Measurements from ENCODE around the gene ERC1.
A peak's percentile ranks its signal among the peaks of the same experiment; 100 is the strongest.
"Not testable (repeated sequence)": the region's sequence is repeated elsewhere in the genome, so short reads cannot be mapped to it uniquely, and the experiment has no call there.

The ERC1 gene

DNA sequence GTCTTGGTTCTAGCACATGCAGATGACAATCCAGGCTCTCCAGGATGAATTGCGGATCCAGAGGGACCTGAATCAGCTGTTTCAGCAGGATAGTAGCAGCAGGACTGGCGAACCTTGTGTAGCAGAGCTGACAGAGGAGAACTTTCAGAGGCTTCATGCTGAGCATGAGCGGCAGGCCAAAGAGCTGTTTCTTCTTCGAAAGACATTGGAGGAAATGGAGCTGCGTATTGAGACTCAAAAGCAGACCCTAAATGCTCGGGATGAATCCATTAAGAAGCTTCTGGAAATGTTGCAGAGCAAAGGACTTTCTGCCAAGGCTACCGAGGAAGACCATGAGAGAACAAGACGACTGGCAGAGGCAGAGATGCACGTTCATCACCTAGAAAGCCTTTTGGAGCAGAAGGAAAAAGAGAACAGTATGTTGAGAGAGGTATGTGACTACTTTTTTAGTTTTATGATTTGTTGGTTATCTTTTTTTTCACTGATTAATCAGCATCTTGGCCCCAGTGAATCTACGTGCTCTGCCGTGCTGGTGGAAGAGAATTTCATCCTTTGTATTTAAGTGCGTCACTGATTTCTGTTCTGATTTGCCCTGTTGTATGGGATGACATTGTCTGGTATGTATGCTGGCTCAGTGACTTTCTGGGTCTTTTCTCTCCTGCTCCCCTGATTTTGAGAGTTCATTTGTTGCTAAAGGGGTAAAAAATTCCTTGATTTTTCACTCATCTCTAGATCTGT, 92.3 kb downstream of the ERC1 start:
- no peaks in the 10 kb centered on the region for H3K36me3 ChIP-seq (ENCODE audit: control insufficient read depth in 4 of 4, insufficient read depth in 4 of 4, low read length in 3 of 4)
- no peak overlapping the region for H3K27ac ChIP-seq (ENCODE audit: insufficient read depth in 1 of 2, low read depth in 1 of 2, low read length in 2 of 2, poor library complexity in 1 of 2, severe bottlenecking in 2 of 2)
- no peaks in the 10 kb centered on the region for H3K4me1 ChIP-seq (ENCODE audit: control extremely low read depth in 1 of 4, control insufficient read depth in 4 of 4, insufficient read depth in 4 of 4, low read length in 3 of 4)
- no peaks in the 10 kb centered on the region for H3K9me3 ChIP-seq (ENCODE audit: control extremely low read depth in 1 of 5, control insufficient read depth in 4 of 5, insufficient read depth in 2 of 5, low read depth in 1 of 5, low read length in 4 of 5)
- ChIA-PET CTCF (interaction anchor here (1.2 to 1.4 kb wide), 2 partner anchors 9 to 269 kb away, joined by 3 to 6 read pairs; no protein-coding TSS in a partner anchor), POLR2A (interaction anchor here (0.7 to 0.9 kb wide), 2 partner anchors 30 to 134 kb away, joined by 3 read pairs; partner anchors contain the start of gene RAD52)
- WGBS (ENCODE audit: insufficient coverage) = 97% methylated on average over 11 of the region's 12 CpGs
- H3K4me3 ChIP-seq (ENCODE audit: control insufficient read depth in 1 of 7, extremely low read depth in 1 of 7, insufficient read depth in 4 of 7, low read depth in 2 of 7, low read length in 6 of 7) = no peak overlapping the region
- H3K27me3 ChIP-seq (replicated peaks in 2 of 5; ENCODE audit: control insufficient read depth in 4 of 5, insufficient read depth in 5 of 5, low read length in 4 of 5) = no peaks in the 10 kb centered on the region
- DNase-seq = no peak

DNA sequence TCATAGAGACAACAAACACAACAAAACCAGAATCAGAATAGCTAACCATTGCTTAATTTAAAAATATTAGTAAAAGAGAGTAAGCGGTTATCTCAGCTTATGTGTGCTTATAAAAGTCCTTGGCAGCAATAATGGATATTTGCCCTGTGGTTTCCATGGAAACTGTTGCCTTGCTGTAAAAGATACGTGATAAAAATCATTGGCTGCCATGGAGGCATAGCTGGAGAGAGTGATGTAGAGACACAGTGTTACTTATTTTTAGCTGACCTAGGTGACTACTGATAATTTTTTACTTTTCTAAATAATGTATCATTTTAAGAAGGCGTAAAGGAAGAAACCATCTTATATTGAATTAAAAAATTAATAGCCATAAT, 92.9 kb downstream of the ERC1 start:
- no peaks in the 10 kb centered on the region for H3K9me3 ChIP-seq (ENCODE audit: control extremely low read depth in 1 of 5, control insufficient read depth in 4 of 5, insufficient read depth in 2 of 5, low read depth in 1 of 5, low read length in 4 of 5)
- H3K4me3 ChIP-seq (ENCODE audit: control insufficient read depth in 1 of 7, extremely low read depth in 1 of 7, insufficient read depth in 4 of 7, low read depth in 2 of 7, low read length in 6 of 7) = no peak overlapping the region
- CTCF ChIA-PET = interaction anchor here (1.2 to 1.4 kb wide), 2 partner anchors 9 to 269 kb away, joined by 3 to 6 read pairs; no protein-coding TSS in a partner anchor
- no CpG with 5 or more reads among the region's 3 CpGs for WGBS (ENCODE audit: insufficient coverage)
- no peaks in the 10 kb centered on the region for H3K27me3 ChIP-seq (replicated peaks in 2 of 5; ENCODE audit: control insufficient read depth in 4 of 5, insufficient read depth in 5 of 5, low read length in 4 of 5)
- no peaks in the 10 kb centered on the region for H3K36me3 ChIP-seq (ENCODE audit: control insufficient read depth in 4 of 4, insufficient read depth in 4 of 4, low read length in 3 of 4)
- H3K27ac ChIP-seq (ENCODE audit: insufficient read depth in 1 of 2, low read depth in 1 of 2, low read length in 2 of 2, poor library complexity in 1 of 2, severe bottlenecking in 2 of 2) = no peak overlapping the region
- POLR2A ChIA-PET = interaction anchor here (0.7 to 0.9 kb wide), 2 partner anchors 30 to 134 kb away, joined by 3 read pairs; partner anchors contain the start of gene RAD52
- H3K4me1 ChIP-seq (ENCODE audit: control extremely low read depth in 1 of 4, control insufficient read depth in 4 of 4, insufficient read depth in 4 of 4, low read length in 3 of 4) = no peaks in the 10 kb centered on the region
- DNase-seq = peak; percentile 23 to 50 (median 26)

DNA sequence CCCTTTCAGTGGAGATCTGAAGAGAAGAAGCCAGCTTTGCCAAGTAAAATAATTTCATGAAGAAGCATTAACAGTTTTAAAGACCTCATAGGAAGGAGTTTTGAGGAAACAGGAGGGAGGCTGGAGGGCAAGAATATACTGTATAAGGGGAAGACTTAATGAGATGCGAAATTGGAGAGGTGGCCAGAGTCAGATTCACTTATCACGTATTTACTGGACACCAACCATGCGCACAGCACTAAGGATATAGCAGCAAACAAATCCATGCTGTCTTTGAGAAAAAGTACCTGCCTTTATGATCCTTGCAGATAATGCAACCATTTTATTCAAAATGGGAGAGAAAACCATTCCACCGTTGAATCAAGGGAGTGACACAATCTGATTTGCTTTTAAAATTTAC, 100.3 kb downstream of the ERC1 start:
- ChIA-PET CTCF (interaction anchor here (0.8 to 2.0 kb wide), 4 partner anchors 12 to 521 kb away, joined by 3 to 14 read pairs (median 5); no protein-coding TSS in a partner anchor), POLR2A (no interaction called here)
- no peak overlapping the region for H3K27ac ChIP-seq (ENCODE audit: insufficient read depth in 1 of 2, low read depth in 1 of 2, low read length in 2 of 2, poor library complexity in 1 of 2, severe bottlenecking in 2 of 2)
- no peaks in the 10 kb centered on the region for H3K9me3 ChIP-seq (ENCODE audit: control extremely low read depth in 1 of 5, control insufficient read depth in 4 of 5, insufficient read depth in 2 of 5, low read depth in 1 of 5, low read length in 4 of 5)
- H3K36me3 ChIP-seq (ENCODE audit: control insufficient read depth in 4 of 4, insufficient read depth in 4 of 4, low read length in 3 of 4) = no peaks in the 10 kb centered on the region
- no peak overlapping the region for H3K4me3 ChIP-seq (ENCODE audit: control insufficient read depth in 1 of 7, extremely low read depth in 1 of 7, insufficient read depth in 4 of 7, low read depth in 2 of 7, low read length in 6 of 7)
- H3K4me1 ChIP-seq (ENCODE audit: control extremely low read depth in 1 of 4, control insufficient read depth in 4 of 4, insufficient read depth in 4 of 4, low read length in 3 of 4) = no peaks in the 10 kb centered on the region
- no peaks in the 10 kb centered on the region for H3K27me3 ChIP-seq (replicated peaks in 2 of 5; ENCODE audit: control insufficient read depth in 4 of 5, insufficient read depth in 5 of 5, low read length in 4 of 5)
- 100% methylated on average over 3 of the region's 4 CpGs for WGBS (ENCODE audit: insufficient coverage)
- DNase-seq = no peak

DNA sequence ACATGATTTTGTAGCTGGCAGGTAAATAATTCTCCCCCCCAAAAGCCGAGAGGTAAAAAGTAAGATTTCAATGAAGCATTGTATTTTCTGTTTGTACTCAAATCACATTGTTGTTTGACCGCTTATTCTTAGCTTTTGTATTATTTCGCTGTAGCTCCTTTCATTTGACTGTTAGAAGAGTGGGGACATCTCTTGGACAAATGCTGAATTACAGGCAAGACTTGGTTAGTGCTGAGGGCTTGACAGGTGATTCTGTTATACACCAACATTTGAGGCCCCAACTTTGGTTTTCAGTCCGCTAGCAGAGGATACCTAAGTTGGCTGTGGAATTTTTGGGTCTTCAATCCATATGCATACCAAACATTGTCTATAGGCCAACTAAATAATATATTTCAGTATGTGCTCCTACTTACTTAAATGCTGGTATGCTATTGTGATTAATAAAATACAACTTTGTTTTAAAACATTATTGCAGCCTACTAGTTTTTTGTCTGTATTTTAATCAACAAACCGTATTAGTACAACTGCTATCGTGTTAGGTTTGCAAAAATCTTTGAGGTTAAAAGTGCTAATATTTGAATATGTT, 102.2 kb downstream of the ERC1 start:
- Histone ChIP-seq H3K27ac (ENCODE audit: insufficient read depth in 1 of 2, low read depth in 1 of 2, low read length in 2 of 2, poor library complexity in 1 of 2, severe bottlenecking in 2 of 2) (no peak overlapping the region), H3K4me1 (ENCODE audit: control extremely low read depth in 1 of 4, control insufficient read depth in 4 of 4, insufficient read depth in 4 of 4, low read length in 3 of 4) (no peaks in the 10 kb centered on the region), H3K4me3 (ENCODE audit: control insufficient read depth in 1 of 7, extremely low read depth in 1 of 7, insufficient read depth in 4 of 7, low read depth in 2 of 7, low read length in 6 of 7) (no peak overlapping the region), H3K9me3 (ENCODE audit: control extremely low read depth in 1 of 5, control insufficient read depth in 4 of 5, insufficient read depth in 2 of 5, low read depth in 1 of 5, low read length in 4 of 5) (no peaks in the 10 kb centered on the region), H3K36me3 (ENCODE audit: control insufficient read depth in 4 of 4, insufficient read depth in 4 of 4, low read length in 3 of 4) (no peaks in the 10 kb centered on the region), H3K27me3 (replicated peaks in 2 of 5; ENCODE audit: control insufficient read depth in 4 of 5, insufficient read depth in 5 of 5, low read length in 4 of 5) (no peaks in the 10 kb centered on the region)
- DNase-seq = peak; percentile 74 to 86 (median 82)
- ChIA-PET CTCF (interaction anchor here (0.6 to 2.0 kb wide), 29 partner anchors 10 to 517 kb away, joined by 3 to 14 read pairs (median 4); partner anchors contain the start of genes RAD52 and WNK1), POLR2A (interaction anchor here (0.6 kb wide), 1 partner anchor 209 kb away, joined by 3 read pairs; no protein-coding TSS in a partner anchor)
- WGBS (ENCODE audit: insufficient coverage) = no CpG with 5 or more reads among the region's 6 CpGs

DNA sequence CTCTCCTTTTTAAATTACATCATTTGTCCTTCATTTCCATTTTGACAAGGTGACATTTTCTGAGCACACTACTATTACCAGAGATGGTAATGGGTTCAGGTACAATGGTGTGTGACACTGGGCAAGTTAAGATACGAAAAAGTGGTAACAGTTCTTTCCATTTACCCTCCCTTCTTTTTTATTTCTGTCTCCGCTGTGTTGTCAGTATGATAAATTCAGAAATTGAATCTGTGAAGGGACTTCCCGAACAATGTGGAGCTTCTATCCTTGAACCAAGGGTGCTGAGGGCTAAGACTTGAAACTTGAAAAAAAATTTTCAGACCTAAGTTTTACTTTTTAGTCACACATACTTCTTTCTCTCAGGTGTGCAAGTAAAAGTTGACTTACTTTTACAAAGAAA, 103.7 kb downstream of the ERC1 start:
- no CpG with 5 or more reads among the region's 3 CpGs for WGBS (ENCODE audit: insufficient coverage)
- CTCF ChIA-PET = interaction anchor here (1.0 to 1.5 kb wide), 3 partner anchors 23 to 278 kb away, joined by 3 to 5 read pairs (median 3); no protein-coding TSS in a partner anchor
- Histone ChIP-seq H3K27ac (ENCODE audit: insufficient read depth in 1 of 2, low read depth in 1 of 2, low read length in 2 of 2, poor library complexity in 1 of 2, severe bottlenecking in 2 of 2) (no peak overlapping the region), H3K36me3 (ENCODE audit: control insufficient read depth in 4 of 4, insufficient read depth in 4 of 4, low read length in 3 of 4) (no peaks in the 10 kb centered on the region), H3K27me3 (replicated peaks in 2 of 5; ENCODE audit: control insufficient read depth in 4 of 5, insufficient read depth in 5 of 5, low read length in 4 of 5) (no peaks in the 10 kb centered on the region), H3K4me3 (ENCODE audit: control insufficient read depth in 1 of 7, extremely low read depth in 1 of 7, insufficient read depth in 4 of 7, low read depth in 2 of 7, low read length in 6 of 7) (no peak overlapping the region), H3K4me1 (ENCODE audit: control extremely low read depth in 1 of 4, control insufficient read depth in 4 of 4, insufficient read depth in 4 of 4, low read length in 3 of 4) (no peaks in the 10 kb centered on the region), H3K9me3 (ENCODE audit: control extremely low read depth in 1 of 5, control insufficient read depth in 4 of 5, insufficient read depth in 2 of 5, low read depth in 1 of 5, low read length in 4 of 5) (no peaks in the 10 kb centered on the region)
- POLR2A ChIA-PET = no interaction called here
- DNase-seq = no peak

DNA sequence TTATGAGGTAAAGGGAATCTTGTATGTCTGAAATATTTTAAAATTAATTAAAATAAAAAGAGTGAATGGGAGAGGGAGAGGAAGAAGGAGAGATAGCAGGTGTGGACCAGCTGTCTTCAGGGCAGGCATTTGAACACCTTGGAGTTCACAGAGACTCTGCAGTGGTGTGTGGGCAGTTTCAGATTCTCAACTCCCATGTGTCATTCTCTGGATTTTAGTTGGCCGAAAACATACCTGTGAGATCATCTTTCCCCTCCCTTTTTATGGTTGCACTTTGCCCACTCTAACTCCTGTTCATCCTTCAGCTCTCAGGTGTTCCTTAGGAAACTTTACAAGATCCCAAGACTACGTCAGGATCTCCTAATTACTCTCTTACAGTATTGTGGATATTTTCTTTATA, 108.1 kb downstream of the ERC1 start:
- H3K4me1 ChIP-seq (ENCODE audit: control extremely low read depth in 1 of 4, control insufficient read depth in 4 of 4, insufficient read depth in 4 of 4, low read length in 3 of 4) = peaks cover 0 to 14% (median 8%) of the 10 kb centered on the region in 4 experiments
- ChIA-PET POLR2A (no interaction called here), CTCF (no interaction called here)
- DNase-seq = no peak
- H3K27me3 ChIP-seq (replicated peaks in 2 of 5; ENCODE audit: control insufficient read depth in 4 of 5, insufficient read depth in 5 of 5, low read length in 4 of 5) = no peaks in the 10 kb centered on the region
- H3K27ac ChIP-seq (ENCODE audit: insufficient read depth in 1 of 2, low read depth in 1 of 2, low read length in 2 of 2, poor library complexity in 1 of 2, severe bottlenecking in 2 of 2) = no peak overlapping the region
- WGBS (ENCODE audit: insufficient coverage) = 100% methylated on average over 1 of the region's 2 CpGs
- H3K9me3 ChIP-seq (ENCODE audit: control extremely low read depth in 1 of 5, control insufficient read depth in 4 of 5, insufficient read depth in 2 of 5, low read depth in 1 of 5, low read length in 4 of 5) = no peaks in the 10 kb centered on the region
- H3K4me3 ChIP-seq (ENCODE audit: control insufficient read depth in 1 of 7, extremely low read depth in 1 of 7, insufficient read depth in 4 of 7, low read depth in 2 of 7, low read length in 6 of 7) = no peak overlapping the region
- peaks cover 0 to 3% (median under 1%) of the 10 kb centered on the region in 4 experiments for H3K36me3 ChIP-seq (ENCODE audit: control insufficient read depth in 4 of 4, insufficient read depth in 4 of 4, low read length in 3 of 4)

DNA sequence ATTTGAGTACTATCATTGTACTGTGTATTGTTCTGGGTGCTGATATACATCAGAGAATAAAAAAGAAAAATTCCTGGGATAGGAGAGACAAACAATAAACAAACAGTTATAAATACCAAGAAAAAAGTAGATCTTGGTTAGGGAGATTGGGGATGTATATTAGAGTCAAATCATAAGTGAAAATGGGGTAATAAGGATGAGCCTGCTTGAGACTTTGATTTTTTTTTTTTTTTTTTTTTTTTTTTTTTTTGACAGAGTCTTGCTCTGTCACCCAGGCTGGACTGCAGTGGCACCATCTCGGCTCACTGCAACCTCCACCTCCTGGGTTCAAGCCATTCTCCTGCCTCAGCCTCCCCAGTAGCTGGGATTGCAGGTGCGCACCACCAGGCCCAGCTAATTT, 108.6 kb downstream of the ERC1 start:
- POLR2A ChIA-PET, DNase-seq, CTCF ChIA-PET: not testable (repeated sequence)

More for the DNA sequence above, 108.6 kb downstream of the ERC1 start:
- not testable (repeated sequence) for H3K36me3 ChIP-seq (ENCODE audit: control insufficient read depth in 4 of 4, insufficient read depth in 4 of 4, low read length in 3 of 4); H3K27me3 ChIP-seq (replicated peaks in 2 of 5; ENCODE audit: control insufficient read depth in 4 of 5, insufficient read depth in 5 of 5, low read length in 4 of 5); H3K27ac ChIP-seq (ENCODE audit: insufficient read depth in 1 of 2, low read depth in 1 of 2, low read length in 2 of 2, poor library complexity in 1 of 2, severe bottlenecking in 2 of 2); H3K4me3 ChIP-seq (ENCODE audit: control insufficient read depth in 1 of 7, extremely low read depth in 1 of 7, insufficient read depth in 4 of 7, low read depth in 2 of 7, low read length in 6 of 7); H3K9me3 ChIP-seq (ENCODE audit: control extremely low read depth in 1 of 5, control insufficient read depth in 4 of 5, insufficient read depth in 2 of 5, low read depth in 1 of 5, low read length in 4 of 5)
- 100% methylated on average over 1 of the region's 2 CpGs for WGBS (ENCODE audit: insufficient coverage)
- H3K4me1 ChIP-seq (ENCODE audit: control extremely low read depth in 1 of 4, control insufficient read depth in 4 of 4, insufficient read depth in 4 of 4, low read length in 3 of 4) = peaks cover 0 to 14% (median 8%) of the 10 kb centered on the region in 4 experiments

Data from common myeloid progenitor, CD34-positive (primary cell).